Activated CD8-positive, alpha-beta T cell treated with anti-CD3 and anti-CD28 coated beads for 36 hours (primary cell): ENCODE measurements around the gene GALNT1. TPM values are rescaled to one million over a fixed set of nuclear protein-coding genes. Genes with fewer than 3 reads are reported as not detected.

Experiments used
- ATAC-seq: fragments of 200-7000 bp; cut with Tn5 transposase; one replicate; pipeline ENCODE4 v1.10.0; 2021; ENCODE audit warnings: mild to moderate bottlenecking, moderate library complexity
- CTCF ChIA-PET: fragments of 350-600 bp; sonication (Branson Sonifier 250); formaldehyde crosslinking; loops from one replicate; lab custom pipeline; 2021; ENCODE audit warnings: antibody characterized with exemption; lab: Charles Lee
- POLR2A ChIA-PET: fragments of 350-600 bp; sonication (Branson Sonifier 250); formaldehyde crosslinking; loops from one replicate; lab custom pipeline; 2021; ENCODE audit warnings: antibody characterized with exemption; lab: Charles Lee
- DNase-seq: peaks from one replicate; pipeline ENCODE4 v3.0.0-alpha.2; 2020
- H3K27ac Mint-ChIP-seq: one replicate; pipeline ENCODE4 v1.8.0; 2021; ENCODE audit warnings: mild to moderate bottlenecking, mixed read lengths
- H3K27me3 Mint-ChIP-seq: one replicate; pipeline ENCODE4 v1.8.0; 2021; ENCODE audit warnings: mixed read lengths
- H3K36me3 Mint-ChIP-seq: one replicate; pipeline ENCODE4 v1.8.0; 2021; ENCODE audit warnings: low read depth, mixed read lengths
- H3K4me1 Mint-ChIP-seq: one replicate; pipeline ENCODE4 v1.8.0; 2021; ENCODE audit warnings: low read depth, mixed read lengths
- H3K4me3 Mint-ChIP-seq: one replicate; pipeline ENCODE4 v1.8.0; 2021; ENCODE audit warnings: mild to moderate bottlenecking, moderate library complexity, mixed read lengths
- H3K9me3 Mint-ChIP-seq: one replicate; pipeline ENCODE4 v1.8.0; 2021; ENCODE audit warnings: mixed read lengths
- intact Hi-C: fragments of 100-400 bp; cut with micrococcal nuclease; formaldehyde crosslinking; loops from one replicate; pipeline ENCODE4 v1.10.0; 2022
- total RNA-seq, 2 experiments: library from RNA; stranded (reverse); gene quantifications; one replicate each; pipeline ENCODE4 v1.2.3, GENCODE V29; 2021
- TF ChIP-seq, protein P1 (sequence below): fragments of 200-600 bp; IDR thresholded peaks from one replicate; pipeline ENCODE4 v1.8.0; 2022; ENCODE audit warnings: antibody characterized with exemption, mild to moderate bottlenecking

GALNT1 gene
- total RNA-seq, 2 experiments from 2014 or later, result 38.2 to 38.8 TPM

DNA sequence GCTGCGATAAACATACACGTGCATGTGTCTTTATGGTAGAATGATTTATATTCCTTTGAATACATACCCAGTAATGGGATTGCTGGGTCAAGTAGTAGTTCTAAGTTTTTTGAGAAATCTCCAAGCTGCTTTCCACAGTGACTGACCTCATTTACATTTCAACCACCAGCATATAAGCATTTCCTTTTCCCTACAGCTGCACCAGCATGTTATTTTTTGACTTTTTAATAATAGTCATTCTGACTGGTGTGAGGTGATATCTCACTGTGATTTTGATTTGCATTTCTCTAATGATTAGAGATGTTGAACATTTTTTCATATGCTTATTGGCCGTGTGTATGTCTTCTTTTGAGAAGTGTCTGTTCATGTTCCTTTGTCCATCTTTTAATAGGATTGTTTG, 22.8 kb downstream of the GALNT1 start:
- Mint-ChIP-seq H3K36me3 (peaks cover 46% of the 10 kb centered on the region), H3K4me3 (no peak overlapping the region), H3K27ac (no peak overlapping the region), H3K4me1 (peaks cover 46% of the 10 kb centered on the region), H3K9me3 (peaks cover 43% of the 10 kb centered on the region), H3K27me3 (no peaks in the 10 kb centered on the region)
- TF ChIP-seq, protein P1, sequence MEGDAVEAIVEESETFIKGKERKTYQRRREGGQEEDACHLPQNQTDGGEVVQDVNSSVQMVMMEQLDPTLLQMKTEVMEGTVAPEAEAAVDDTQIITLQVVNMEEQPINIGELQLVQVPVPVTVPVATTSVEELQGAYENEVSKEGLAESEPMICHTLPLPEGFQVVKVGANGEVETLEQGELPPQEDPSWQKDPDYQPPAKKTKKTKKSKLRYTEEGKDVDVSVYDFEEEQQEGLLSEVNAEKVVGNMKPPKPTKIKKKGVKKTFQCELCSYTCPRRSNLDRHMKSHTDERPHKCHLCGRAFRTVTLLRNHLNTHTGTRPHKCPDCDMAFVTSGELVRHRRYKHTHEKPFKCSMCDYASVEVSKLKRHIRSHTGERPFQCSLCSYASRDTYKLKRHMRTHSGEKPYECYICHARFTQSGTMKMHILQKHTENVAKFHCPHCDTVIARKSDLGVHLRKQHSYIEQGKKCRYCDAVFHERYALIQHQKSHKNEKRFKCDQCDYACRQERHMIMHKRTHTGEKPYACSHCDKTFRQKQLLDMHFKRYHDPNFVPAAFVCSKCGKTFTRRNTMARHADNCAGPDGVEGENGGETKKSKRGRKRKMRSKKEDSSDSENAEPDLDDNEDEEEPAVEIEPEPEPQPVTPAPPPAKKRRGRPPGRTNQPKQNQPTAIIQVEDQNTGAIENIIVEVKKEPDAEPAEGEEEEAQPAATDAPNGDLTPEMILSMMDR, result no peak
- DNase-seq, result no peak
- intact Hi-C loops, result no loop called here
- ChIA-PET POLR2A (interaction anchor here (0.9 kb wide), 1 partner anchor 14 kb away, joined by 3 read pairs; no protein-coding TSS in a partner anchor), CTCF (no interaction called here)
- ATAC-seq, result no peak

DNA sequence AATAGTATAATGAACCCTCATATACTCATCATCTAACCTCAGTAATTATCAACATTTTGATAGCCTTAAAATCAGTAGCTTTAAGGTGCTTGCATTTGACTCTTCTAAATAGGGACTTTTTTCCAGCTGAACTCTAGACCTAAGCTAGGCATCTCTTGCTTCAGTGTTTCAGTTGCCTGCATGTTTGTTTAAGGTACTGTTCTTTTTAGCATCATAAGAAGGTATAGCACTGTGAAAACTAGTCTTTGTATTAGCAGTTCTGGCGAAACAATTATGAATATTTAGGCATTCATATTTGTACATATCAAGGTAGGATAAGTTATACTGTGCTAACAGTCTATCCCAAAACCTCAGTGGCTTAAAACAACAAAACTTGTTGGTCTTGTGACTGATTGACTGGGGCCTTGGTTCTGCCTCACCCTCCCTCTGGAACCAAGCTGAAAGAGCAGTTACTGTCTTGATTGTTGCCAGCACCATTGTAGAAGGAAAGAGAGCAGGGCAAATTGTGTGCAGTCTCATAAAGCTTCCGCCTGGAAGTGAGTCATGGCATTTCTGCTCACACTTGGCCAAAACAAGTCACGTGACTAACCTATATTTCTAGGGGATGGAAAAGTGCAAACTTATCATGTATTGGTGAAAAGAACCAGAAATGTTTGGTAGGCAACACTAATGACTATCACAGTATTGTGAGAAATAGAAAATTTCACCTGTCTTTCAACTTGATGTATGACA, 24.3 kb downstream of the GALNT1 start:
- Mint-ChIP-seq H3K9me3 (peaks cover 32% of the 10 kb centered on the region), H3K36me3 (peaks cover 34% of the 10 kb centered on the region), H3K27me3 (no peaks in the 10 kb centered on the region), H3K27ac (no peak overlapping the region), H3K4me3 (no peak overlapping the region), H3K4me1 (peaks cover 48% of the 10 kb centered on the region)
- no peak for DNase-seq
- ChIA-PET POLR2A (no interaction called here), CTCF (interaction anchor here (0.9 kb wide), 1 partner anchor 10 kb away, joined by 3 read pairs; no protein-coding TSS in a partner anchor)
- intact Hi-C loops, result no loop called here
- ATAC-seq, result peak; percentile 61
- TF ChIP-seq, protein P1, result no peak

DNA sequence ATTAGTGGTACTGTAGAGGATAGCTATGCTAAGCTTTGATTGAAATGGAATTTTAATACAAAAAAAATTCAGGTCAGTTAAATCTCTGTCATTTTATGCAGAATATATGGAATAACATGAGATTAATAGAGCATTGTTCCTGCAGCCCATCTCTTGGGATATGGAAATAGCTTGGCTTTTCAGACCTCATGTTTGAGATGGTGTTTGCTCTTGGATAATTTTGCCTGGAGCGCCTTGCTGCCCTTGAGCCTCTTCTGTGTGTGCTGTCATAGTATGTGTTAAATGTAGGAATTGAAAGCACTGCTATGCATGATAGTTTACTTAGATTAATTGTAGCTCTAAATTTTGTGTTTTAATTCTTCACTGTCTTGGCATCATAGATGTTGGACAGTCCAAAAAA, 27.7 kb downstream of the GALNT1 start:
- ChIA-PET POLR2A (interaction anchor here (0.6 to 1.4 kb wide), 3 partner anchors 27 to 119 kb away, joined by 3 to 4 read pairs (median 4); partner anchors contain the start of gene INO80C), CTCF (interaction anchor here (0.6 kb wide), 1 partner anchor 464 kb away, joined by 4 read pairs; no protein-coding TSS in a partner anchor)
- no peak overlapping the region for H3K27ac Mint-ChIP-seq
- peaks cover under 1% of the 10 kb centered on the region for H3K9me3 Mint-ChIP-seq
- no peak for ATAC-seq
- DNase-seq, result no peak
- no peak overlapping the region for H3K4me3 Mint-ChIP-seq
- H3K36me3 Mint-ChIP-seq, result peaks cover 3% of the 10 kb centered on the region
- intact Hi-C loops, result no loop called here
- peaks cover 39% of the 10 kb centered on the region for H3K4me1 Mint-ChIP-seq
- TF ChIP-seq, protein P1, result no peak
- no peaks in the 10 kb centered on the region for H3K27me3 Mint-ChIP-seq

DNA sequence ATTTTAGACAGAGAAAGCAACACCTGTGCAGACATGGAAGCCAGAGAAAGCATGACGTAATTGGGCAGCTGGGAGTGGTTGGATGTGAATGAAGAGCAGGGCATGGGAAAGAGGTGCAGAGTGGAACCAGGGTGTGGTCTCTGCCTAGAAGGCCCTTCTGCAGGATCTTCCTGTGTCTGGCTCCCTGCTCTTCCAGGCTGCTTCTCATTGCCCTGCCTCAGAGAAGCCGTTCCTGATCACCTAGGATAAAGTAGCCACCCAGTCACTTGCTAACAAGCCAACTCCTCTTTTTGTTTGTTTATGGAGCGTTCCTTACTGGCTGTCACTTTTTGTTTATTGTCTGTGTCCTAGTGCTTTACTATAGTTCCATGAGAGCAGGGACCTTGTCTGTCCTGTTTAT, 28.5 kb downstream of the GALNT1 start:
- CTCF ChIA-PET, result no interaction called here
- Mint-ChIP-seq H3K4me3 (no peak overlapping the region), H3K4me1 (peaks cover 32% of the 10 kb centered on the region)

More for the DNA sequence above, 28.5 kb downstream of the GALNT1 start:
- intact Hi-C loops, result no loop called here
- DNase-seq (no peak), ATAC-seq (no peak)
- no peaks in the 10 kb centered on the region for H3K36me3 Mint-ChIP-seq
- TF ChIP-seq, protein P1, result no peak
- POLR2A ChIA-PET, result interaction anchor here (0.6 kb wide), 1 partner anchor 120 kb away, joined by 4 read pairs; no protein-coding TSS in a partner anchor
- no peak overlapping the region for H3K27ac Mint-ChIP-seq
- no peaks in the 10 kb centered on the region for H3K27me3 Mint-ChIP-seq
- no peaks in the 10 kb centered on the region for H3K9me3 Mint-ChIP-seq
